ENCODE measurements around the gene ARMH4.

- TF ChIP-seq CTCF (IDR thresholded peaks at IDR 0.05) (no peak), EP300 (IDR thresholded peaks at IDR 0.05) (no peak)
Measured at GRCh38 chr14:58078068-58078467, 73.9 kb downstream of the ARMH4 start.

All from esophagus muscularis mucosa (tissue), 3 donors.